HCT116 (cell line): ENCODE data around the gene HYAL1. TPM values are rescaled to one million over a fixed set of nuclear protein-coding genes. Genes with fewer than 3 reads are reported as not detected.
A peak's percentile ranks its signal among the peaks of the same experiment; 100 is the strongest.

ENCODE experiments used
- ATAC-seq: fragments of 200-7000 bp; cut with Tn5 transposase; 2 replicates; pipeline ENCODE4 v1.9.1; 2020; ENCODE audit warnings: mild to moderate bottlenecking, moderate library complexity
- BruUV-seq: library from RNA; stranded (reverse); fragments of 400-500 nt; replicated peaks from 2 replicates; lab custom pipeline; 2021; lab: Mats Ljungman, UMichigan
- CTCF ChIA-PET: fragments of 300-600 bp; sonication (Branson Sonifier 250); formaldehyde crosslinking; loops from one replicate; lab custom pipeline; 2021; ENCODE audit warnings: antibody characterized with exemption; lab: Charles Lee
- POLR2A ChIA-PET: fragments of 300-600, 350-600 bp; sonication (Branson Sonifier 250); formaldehyde crosslinking; loops from one replicate; lab custom pipeline; 2021; ENCODE audit warnings: antibody characterized with exemption; lab: Charles Lee
- RAD21 ChIA-PET, 2 experiments: fragments of 300-600 bp; sonication (Branson Sonifier 250); formaldehyde crosslinking; loops; one replicate each; lab custom pipeline; 2023; ENCODE audit warnings: low total read pairs in 2 of 2; ENCODE audit not compliant: uncharacterized antibody in 2 of 2, unreplicated experiment in 2 of 2, low non-redundant PET in 1 of 2; lab: Charles Lee
- DNase-seq: peaks from one replicate; pipeline ENCODE4 v3.0.0-alpha.2; 2010; ENCODE audit warnings: low read depth, low spot score
- H2AFZ ChIP-seq: fragments of 200-600 bp; shearing (Covaris generic), sonication (generic); 2 replicates; pipeline ENCODE4 v1.6.1; 2017; ENCODE audit warnings: low read depth, mixed run types, mixed read lengths, antibody characterized with exemption, low read length; ENCODE audit not compliant: poor library complexity, severe bottlenecking
- H3K27ac ChIP-seq: 2 replicates; pipeline ENCODE4 v1.5.1; 2012; ENCODE audit warnings: low read depth, low read length
- H3K27me3 ChIP-seq: fragments of 200-600 bp; sonication (generic); 2 replicates; pipeline ENCODE4 v1.6.1; 2016; ENCODE audit warnings: mixed run types, low read length, mixed read lengths; ENCODE audit not compliant: insufficient read depth
- H3K36me3 ChIP-seq, 2 experiments: fragments of 200-500 bp in 1 of 2; fragments of 200-600 bp in 1 of 2; sonication (Bioruptor generic) in 1 of 2; sonication (generic) in 1 of 2; 2 replicates each; pipeline versions ENCODE4 v1.5.1 to v1.6.1; 2014 to 2016; ENCODE audit warnings: low read length in 2 of 2, inconsistent platforms in 1 of 2, mixed read lengths in 1 of 2, mixed run types in 1 of 2; ENCODE audit not compliant: insufficient read depth in 2 of 2, control insufficient read depth in 1 of 2
- H3K4me1 ChIP-seq, 2 experiments: fragments of 200-600 bp in 1 of 2; sonication (generic) in 1 of 2; 2 replicates each; pipeline versions ENCODE4 v1.5.1 to v1.6.1; 2012 to 2017; ENCODE audit warnings: low read length in 2 of 2, inconsistent platforms in 1 of 2, mild to moderate bottlenecking in 1 of 2, mixed read lengths in 1 of 2, mixed run types in 1 of 2, moderate library complexity in 1 of 2; ENCODE audit not compliant: insufficient read depth in 2 of 2, control insufficient read depth in 1 of 2
- H3K4me2 ChIP-seq: fragments of 200-600 bp; sonication (generic); 2 replicates; pipeline ENCODE4 v1.6.1; 2017; ENCODE audit warnings: mixed run types, low read length, mixed read lengths
- H3K4me3 ChIP-seq, 2 experiments: fragments of 200-600 bp in 1 of 2; sonication (generic) in 1 of 2; replicated peaks in 1 of 2; 2 replicates each; pipeline ENCODE4 v1.5.1; 2011 to 2016; ENCODE audit warnings: low read length in 2 of 2, control low read depth in 1 of 2, low read depth in 1 of 2, mild to moderate bottlenecking in 1 of 2, mixed read lengths in 1 of 2, mixed run types in 1 of 2
- H3K79me2 ChIP-seq: fragments of 200-600 bp; sonication (generic); 2 replicates; pipeline ENCODE4 v1.6.1; 2017; ENCODE audit warnings: mild to moderate bottlenecking, mixed run types, low read length, moderate library complexity, mixed read lengths; ENCODE audit not compliant: insufficient read depth
- H3K9ac ChIP-seq: fragments of 200-600 bp; sonication (generic); 2 replicates; pipeline ENCODE4 v1.6.1; 2016; ENCODE audit warnings: low read length, mixed read lengths
- H3K9me2 ChIP-seq: fragments of 200-600 bp; sonication (generic), shearing (Covaris generic); 2 replicates; pipeline ENCODE4 v1.6.1; 2017; ENCODE audit warnings: mixed run types, mild to moderate bottlenecking, moderate library complexity; ENCODE audit not compliant: insufficient read depth
- H3K9me3 ChIP-seq, 2 experiments: fragments of 200-500 bp in 1 of 2; fragments of 200-600 bp in 1 of 2; sonication (Bioruptor generic) in 1 of 2; sonication (generic) in 1 of 2; 2 replicates each; pipeline ENCODE4 v1.6.1; 2014 to 2017; ENCODE audit warnings: low read length in 2 of 2, mixed read lengths in 2 of 2, inconsistent platforms in 1 of 2, low read depth in 1 of 2, mild to moderate bottlenecking in 1 of 2, mixed run types in 1 of 2, moderate library complexity in 1 of 2; ENCODE audit not compliant: control insufficient read depth in 1 of 2, insufficient read depth in 1 of 2
- H4K20me1 ChIP-seq: fragments of 200-600 bp; sonication (generic), shearing (Covaris generic); 2 replicates; pipeline ENCODE4 v1.6.1; 2017; ENCODE audit warnings: mixed run types, mild to moderate bottlenecking, moderate library complexity; ENCODE audit not compliant: insufficient read depth
- EGR1 ChIP-seq: IDR thresholded peaks from 2 replicates; pipeline ENCODE4 v1.6.1; 2012; ENCODE audit warnings: low read depth
- ELF1 ChIP-seq: IDR thresholded peaks from 2 replicates; pipeline ENCODE4 v1.6.1; 2012; ENCODE audit warnings: low read depth, borderline replicate concordance
- EZH2 ChIP-seq: fragments of 200-600 bp; sonication (generic); IDR thresholded peaks from 2 replicates; pipeline ENCODE4 v1.6.1; 2017; ENCODE audit warnings: antibody characterized with exemption, mixed run types
- FOSL1 ChIP-seq: IDR thresholded peaks from 2 replicates; pipeline ENCODE4 v1.6.1; 2012; ENCODE audit warnings: low read depth
- JUND ChIP-seq: IDR thresholded peaks from 2 replicates; pipeline ENCODE4 v1.6.1; 2012
- POLR2A ChIP-seq: IDR thresholded peaks from 2 replicates; pipeline ENCODE4 v1.7.0; 2011; ENCODE audit warnings: borderline replicate concordance; ENCODE audit not compliant: insufficient read depth, insufficient read length; ENCODE audit errors: extremely low read depth
- POLR2AphosphoS5 ChIP-seq: IDR thresholded peaks from 2 replicates; pipeline ENCODE4 v1.6.1; 2011; ENCODE audit warnings: mild to moderate bottlenecking, low read depth, low read length, moderate library complexity
- SIN3A ChIP-seq: IDR thresholded peaks from 2 replicates; pipeline ENCODE4 v1.6.1; 2012; ENCODE audit warnings: low read depth
- SP1 ChIP-seq: IDR thresholded peaks from 2 replicates; pipeline ENCODE4 v1.6.1; 2012; ENCODE audit warnings: low read depth
- SRF ChIP-seq: IDR thresholded peaks from 2 replicates; pipeline ENCODE4 v1.6.1; 2012; ENCODE audit warnings: low read depth
- TCF7L2 ChIP-seq: IDR thresholded peaks from 2 replicates; pipeline ENCODE4 v1.7.0; 2011; ENCODE audit warnings: borderline replicate concordance, inconsistent platforms; ENCODE audit not compliant: insufficient read depth, insufficient read length; ENCODE audit errors: extremely low read depth
- ZFX ChIP-seq: fragments of 450-650 bp; IDR thresholded peaks from 2 replicates; pipeline ENCODE4 v1.6.1; 2017
- ZNF274 ChIP-seq: fragments of 200-500 bp; sonication (Bioruptor generic); IDR thresholded peaks from 2 replicates; pipeline ENCODE4 v1.6.1; 2014; ENCODE audit warnings: mild to moderate bottlenecking, low read depth, low read length, inconsistent platforms
- intact Hi-C: fragments of 100-400 bp; cut with micrococcal nuclease; formaldehyde crosslinking; loops from 2 replicates; pipeline ENCODE4 v1.10.0; 2022
- total RNA-seq: library from RNA; stranded (reverse); gene quantifications from one replicate; pipeline ENCODE4 v1.2.1, GENCODE V29; 2021; ENCODE audit not compliant: unreplicated experiment
- TF ChIP-seq, protein P1 (sequence below): IDR thresholded peaks from 2 replicates; pipeline ENCODE4 v1.6.1; 2012
- TF ChIP-seq, protein P2 (sequence below), 3 experiments: fragments of 200-600 bp in 1 of 3; sonication (generic) in 1 of 3; IDR thresholded peaks in 2 of 3; conservative IDR thresholded peaks in 1 of 3; 2 replicates each; pipeline ENCODE4 v1.5.1; 2012 to 2017; ENCODE audit warnings: low read depth in 2 of 3, low read length in 2 of 3, antibody characterized with exemption in 1 of 3, borderline replicate concordance in 1 of 3, control low read depth in 1 of 3, mild to moderate bottlenecking in 1 of 3, mixed read lengths in 1 of 3, mixed run types in 1 of 3, moderate library complexity in 1 of 3; ENCODE audit not compliant: insufficient read depth in 1 of 3

The HYAL1 gene
- total RNA-seq, 1 experiment from 2014 or later: 6.1 TPM

DNA sequence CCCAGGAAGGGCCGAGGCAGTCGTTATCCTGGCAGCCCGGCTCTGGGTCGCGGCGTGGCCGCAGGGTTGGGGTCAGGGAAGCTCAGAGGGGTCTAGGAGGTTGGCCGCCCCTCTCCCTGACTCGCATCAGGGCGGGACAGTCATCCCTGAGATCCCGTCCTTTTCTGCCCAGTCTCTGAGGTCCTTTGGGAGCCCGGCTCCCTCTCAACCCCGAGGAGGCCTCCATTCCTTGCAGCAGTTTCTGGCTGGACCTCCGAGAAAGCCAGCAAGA lies 18.7 kb upstream of the HYAL1 start:
- no peaks in the 10 kb centered on the region for H3K27me3 ChIP-seq
- TF ChIP-seq ZFX (no peak), EGR1 (no peak), ELF1 (no peak), ZNF274 (no peak), SRF (no peak)
- TF ChIP-seq, protein P1, sequence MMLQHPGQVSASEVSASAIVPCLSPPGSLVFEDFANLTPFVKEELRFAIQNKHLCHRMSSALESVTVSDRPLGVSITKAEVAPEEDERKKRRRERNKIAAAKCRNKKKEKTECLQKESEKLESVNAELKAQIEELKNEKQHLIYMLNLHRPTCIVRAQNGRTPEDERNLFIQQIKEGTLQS: no peak
- peak overlapping the region; percentile 88 for H3K9ac ChIP-seq
- no peaks in the 10 kb centered on the region for H3K9me2 ChIP-seq
- H2AFZ ChIP-seq: no peak overlapping the region
- ATAC-seq: no peak
- H3K4me1 ChIP-seq: peaks cover 51 to 76% of the 10 kb centered on the region in 2 experiments
- POLR2A ChIA-PET: interaction anchor here (1.1 kb wide), 1 partner anchor 22 kb away, joined by 3 read pairs; the partner anchor contains the start of genes HYAL3 and NAA80
- RAD21 ChIA-PET: no interaction called here
- peak overlapping the region; percentile 64 to 92 for H3K4me3 ChIP-seq
- peak overlapping the region; percentile 93 for H3K27ac ChIP-seq
- H3K9me3 ChIP-seq: no peaks in the 10 kb centered on the region
- peaks cover 53% of the 10 kb centered on the region for H3K79me2 ChIP-seq
- H3K4me2 ChIP-seq: peak overlapping the region; percentile 92
- no TSS peak for BruUV-seq
- DNase-seq: no peak
- H4K20me1 ChIP-seq: no peaks in the 10 kb centered on the region
- CTCF ChIA-PET: interaction anchor here (1.0 to 1.4 kb wide), 5 partner anchors 16 to 62 kb away, joined by 3 to 11 read pairs (median 8); partner anchors contain the start of genes HYAL1, HYAL3, IFRD2 and NAA80
- peaks cover 9 to 29% of the 10 kb centered on the region in 2 experiments; a peak in 2 of 4 replicates for H3K36me3 ChIP-seq
- intact Hi-C loops: no loop called here

DNA sequence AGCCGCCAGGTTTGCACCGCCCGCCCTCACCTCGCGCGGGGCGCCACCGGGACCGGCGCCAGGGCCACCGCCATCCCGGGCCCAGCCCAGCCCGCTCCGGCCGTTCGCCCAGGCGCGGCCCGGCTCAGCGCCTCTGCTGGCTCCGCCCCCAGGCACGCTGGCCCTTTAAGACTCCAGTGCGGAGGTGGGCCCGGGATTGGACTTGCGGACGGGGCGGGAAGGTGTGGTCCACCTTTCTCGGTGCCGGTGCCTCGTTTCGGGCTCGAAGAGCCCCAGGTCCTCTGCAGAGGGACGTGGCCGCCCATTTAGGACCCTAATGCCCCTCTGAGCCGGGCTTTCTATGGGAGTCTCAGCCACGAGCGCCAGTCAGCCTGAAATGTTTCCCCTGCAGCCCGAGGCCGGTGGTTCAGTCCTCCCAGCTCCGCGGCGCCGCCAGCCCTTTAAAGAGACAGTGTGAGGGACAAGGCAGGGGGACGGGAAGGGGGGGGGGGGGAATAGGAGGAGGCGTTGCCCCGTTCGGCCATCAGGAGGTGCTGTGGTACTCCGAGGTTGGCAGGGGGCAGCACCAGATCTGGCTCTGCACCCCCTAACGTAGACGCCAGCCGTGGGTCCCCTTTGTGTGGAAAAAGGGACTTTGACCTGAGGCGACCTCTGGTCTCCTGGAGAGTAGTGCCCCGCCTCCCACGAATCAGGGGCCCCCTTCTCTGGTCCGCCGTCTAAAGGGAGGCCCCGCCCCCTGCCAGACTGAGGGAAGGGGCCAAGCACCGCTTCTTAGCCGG lies 18.2 kb upstream of the HYAL1 start:
- H3K9me3 ChIP-seq: no peaks in the 10 kb centered on the region
- H3K36me3 ChIP-seq: peaks cover 9 to 29% of the 10 kb centered on the region in 2 experiments; a peak in 2 of 4 replicates
- H3K9me2 ChIP-seq: no peaks in the 10 kb centered on the region
- peak overlapping the region; percentile 88 for H3K9ac ChIP-seq
- H2AFZ ChIP-seq: no peak overlapping the region
- CTCF ChIA-PET: interaction anchor here (0.6 to 1.4 kb wide), 12 partner anchors 15 to 1291 kb away, joined by 3 to 11 read pairs (median 4); partner anchors contain the start of genes HYAL1, HYAL3, IFRD2 and NAA80
- peaks cover 49 to 76% of the 10 kb centered on the region in 2 experiments for H3K4me1 ChIP-seq
- no peaks in the 10 kb centered on the region for H3K27me3 ChIP-seq
- TF ChIP-seq POLR2AphosphoS5 (peak; percentile 80), SP1 (no peak), EZH2 (no peak), TCF7L2 (peak; percentile 64), ZFX (peak; percentile 78), SIN3A (no peak), EGR1 (no peak), JUND (no peak), POLR2A (peak; percentile 79), FOSL1 (no peak)
- TF ChIP-seq, protein P2, sequence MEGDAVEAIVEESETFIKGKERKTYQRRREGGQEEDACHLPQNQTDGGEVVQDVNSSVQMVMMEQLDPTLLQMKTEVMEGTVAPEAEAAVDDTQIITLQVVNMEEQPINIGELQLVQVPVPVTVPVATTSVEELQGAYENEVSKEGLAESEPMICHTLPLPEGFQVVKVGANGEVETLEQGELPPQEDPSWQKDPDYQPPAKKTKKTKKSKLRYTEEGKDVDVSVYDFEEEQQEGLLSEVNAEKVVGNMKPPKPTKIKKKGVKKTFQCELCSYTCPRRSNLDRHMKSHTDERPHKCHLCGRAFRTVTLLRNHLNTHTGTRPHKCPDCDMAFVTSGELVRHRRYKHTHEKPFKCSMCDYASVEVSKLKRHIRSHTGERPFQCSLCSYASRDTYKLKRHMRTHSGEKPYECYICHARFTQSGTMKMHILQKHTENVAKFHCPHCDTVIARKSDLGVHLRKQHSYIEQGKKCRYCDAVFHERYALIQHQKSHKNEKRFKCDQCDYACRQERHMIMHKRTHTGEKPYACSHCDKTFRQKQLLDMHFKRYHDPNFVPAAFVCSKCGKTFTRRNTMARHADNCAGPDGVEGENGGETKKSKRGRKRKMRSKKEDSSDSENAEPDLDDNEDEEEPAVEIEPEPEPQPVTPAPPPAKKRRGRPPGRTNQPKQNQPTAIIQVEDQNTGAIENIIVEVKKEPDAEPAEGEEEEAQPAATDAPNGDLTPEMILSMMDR (IDR thresholded peaks at IDR 0.05 in 2 of 3, conservative IDR thresholded peaks at IDR 0.05 in 1 of 3; ENCODE audit: borderline replicate concordance in 1 of 3, insufficient read depth in 1 of 3, low read depth in 2 of 3, low read length in 2 of 3): peak in 2 of 3 experiments; percentile 70 to 71; a peak in 4 of 6 replicates
- TF ChIP-seq, protein P1: no peak
- TF ChIP-seq, all 23 proteins: peak for 5
- peak; percentile 66 for ATAC-seq
- DNase-seq: peak; percentile 84
- peak overlapping the region; percentile 92 for H3K4me2 ChIP-seq
- no TSS peak for BruUV-seq
- peaks cover 48% of the 10 kb centered on the region for H3K79me2 ChIP-seq
- intact Hi-C loops: no loop called here
- ChIA-PET RAD21 (interaction anchor here (0.7 to 1.7 kb wide), 3 partner anchors 22 to 61 kb away, joined by 4 to 5 read pairs (median 4); partner anchors contain the start of genes HYAL3 (in 1 of the 2), IFRD2 (in 1 of the 2) and NAA80 (in 1 of the 2)), POLR2A (interaction anchor here (0.6 to 1.9 kb wide), 4 partner anchors 22 to 1108 kb away, joined by 3 to 4 read pairs (median 4); partner anchors contain the start of genes HYAL3, IFRD2 and NAA80)
- H4K20me1 ChIP-seq: no peaks in the 10 kb centered on the region
- peak overlapping the region; percentile 64 to 92 for H3K4me3 ChIP-seq
- peak overlapping the region; percentile 93 for H3K27ac ChIP-seq
